ACC112 (cell line): ENCODE measurements around the gene HOXA5.
A peak's percentile ranks its signal among the peaks of the same experiment; 100 is the strongest.

ENCODE experiments used
- H2AFZ ChIP-seq: fragments of 200-600 bp; sonication (generic); one replicate; pipeline ENCODE4 v1.6.0; 2017; ENCODE audit warnings: antibody characterized with exemption, low read length; ENCODE audit not compliant: unreplicated experiment
- H3K27ac ChIP-seq: fragments of 200-600 bp; sonication (generic); 2 replicates; pipeline ENCODE4 v1.5.1; 2014; ENCODE audit warnings: low read depth, mild to moderate bottlenecking, antibody characterized with exemption, low read length, moderate library complexity
- H3K27me3 ChIP-seq: fragments of 200-600 bp; sonication (generic); 2 replicates; pipeline ENCODE4 v1.6.1; 2014; ENCODE audit warnings: mild to moderate bottlenecking, antibody characterized with exemption, low read length, moderate library complexity, mixed read lengths; ENCODE audit not compliant: insufficient read depth
- H3K36me3 ChIP-seq: fragments of 200-600 bp; sonication (generic); 2 replicates; pipeline ENCODE4 v1.6.1; 2016; ENCODE audit warnings: mild to moderate bottlenecking, antibody characterized with exemption, low read length, moderate library complexity, mixed read lengths; ENCODE audit not compliant: insufficient read depth
- H3K4me1 ChIP-seq: fragments of 200-600 bp; sonication (generic); one replicate; pipeline ENCODE4 v1.6.1; 2016; ENCODE audit warnings: low read length, mixed read lengths; ENCODE audit not compliant: insufficient read depth, unreplicated experiment, control insufficient read depth
- H3K4me3 ChIP-seq: fragments of 200-600 bp; sonication (generic); 2 replicates; pipeline ENCODE4 v1.5.1; 2014; ENCODE audit warnings: mild to moderate bottlenecking, low read depth, low read length
- H3K79me2 ChIP-seq: fragments of 200-600 bp; sonication (generic); one replicate; pipeline ENCODE4 v1.6.0; 2016; ENCODE audit warnings: low read length; ENCODE audit not compliant: control insufficient read depth, unreplicated experiment, insufficient read depth

The HOXA5 gene

GRCh38 chr7:27167916-27168264, 24.4 kb upstream of the HOXA5 start:
- no peaks in the 10 kb centered on the region for H3K4me1 ChIP-seq
- H3K27me3 ChIP-seq, result peaks cover 99% of the 10 kb centered on the region
- no peaks in the 10 kb centered on the region for H3K36me3 ChIP-seq
- no peak overlapping the region for H3K27ac ChIP-seq
- no peak overlapping the region for H2AFZ ChIP-seq
- no peaks in the 10 kb centered on the region for H3K79me2 ChIP-seq
- no peak overlapping the region for H3K4me3 ChIP-seq

GRCh38 chr7:27166531-27167505, 23.3 kb upstream of the HOXA5 start:
- Histone ChIP-seq H3K27ac (no peak overlapping the region), H2AFZ (no peak overlapping the region), H3K79me2 (no peaks in the 10 kb centered on the region), H3K36me3 (no peaks in the 10 kb centered on the region), H3K4me1 (no peaks in the 10 kb centered on the region), H3K27me3 (peaks cover 99% of the 10 kb centered on the region), H3K4me3 (no peak overlapping the region)

GRCh38 chr7:27165996-27166530, 22.6 kb upstream of the HOXA5 start:
- Histone ChIP-seq H3K79me2 (no peaks in the 10 kb centered on the region), H3K4me1 (no peaks in the 10 kb centered on the region), H2AFZ (no peak overlapping the region), H3K4me3 (no peak overlapping the region), H3K36me3 (no peaks in the 10 kb centered on the region), H3K27ac (no peak overlapping the region), H3K27me3 (peaks cover 97% of the 10 kb centered on the region)

GRCh38 chr7:27165089-27165995, 21.9 kb upstream of the HOXA5 start, which contains the start of gene HOXA9:
Gene HOXA9 (minus strand): TSS chr7:27165537. CDS start chr7:27165457, 80 bp downstream.
- no peaks in the 10 kb centered on the region for H3K79me2 ChIP-seq
- H3K27me3 ChIP-seq, result peaks cover 95% of the 10 kb centered on the region
- no peaks in the 10 kb centered on the region for H3K4me1 ChIP-seq
- H3K27ac ChIP-seq, result no peak within 1 kb of the TSS
- H2AFZ ChIP-seq, result peak within 1 kb of the TSS; percentile 4
- H3K4me3 ChIP-seq, result no peak within 1 kb of the TSS
- H3K36me3 ChIP-seq, result no peaks in the 10 kb centered on the region

GRCh38 chr7:27164367-27165088, 21.0 kb upstream of the HOXA5 start:
- H3K27ac ChIP-seq, result no peak overlapping the region
- H2AFZ ChIP-seq, result peak overlapping the region; percentile 4
- no peaks in the 10 kb centered on the region for H3K79me2 ChIP-seq
- no peak overlapping the region for H3K4me3 ChIP-seq
- no peaks in the 10 kb centered on the region for H3K36me3 ChIP-seq
- H3K4me1 ChIP-seq, result no peaks in the 10 kb centered on the region
- peaks cover 95% of the 10 kb centered on the region for H3K27me3 ChIP-seq

GRCh38 chr7:27164045-27164366, 20.5 kb upstream of the HOXA5 start:
- no peak overlapping the region for H2AFZ ChIP-seq
- no peaks in the 10 kb centered on the region for H3K36me3 ChIP-seq
- H3K79me2 ChIP-seq, result no peaks in the 10 kb centered on the region
- H3K4me1 ChIP-seq, result no peaks in the 10 kb centered on the region
- no peak overlapping the region for H3K27ac ChIP-seq
- peaks cover 95% of the 10 kb centered on the region for H3K27me3 ChIP-seq
- H3K4me3 ChIP-seq, result no peak overlapping the region

- H3K4me3 ChIP-seq, result no peak overlapping the region
- no peak overlapping the region for H2AFZ ChIP-seq
- no peaks in the 10 kb centered on the region for H3K79me2 ChIP-seq
- H3K27me3 ChIP-seq, result peaks cover 95% of the 10 kb centered on the region
- H3K27ac ChIP-seq, result no peak overlapping the region
- H3K4me1 ChIP-seq, result no peaks in the 10 kb centered on the region
- no peaks in the 10 kb centered on the region for H3K36me3 ChIP-seq
Measured at GRCh38 chr7:27163288-27164044, 20.0 kb upstream of the HOXA5 start.

- Histone ChIP-seq H3K79me2 (no peaks in the 10 kb centered on the region), H3K4me3 (no peak overlapping the region), H3K27ac (no peak overlapping the region), H3K36me3 (no peaks in the 10 kb centered on the region), H3K27me3 (peaks cover 95% of the 10 kb centered on the region), H2AFZ (no peak overlapping the region), H3K4me1 (no peaks in the 10 kb centered on the region)
Measured at GRCh38 chr7:27162561-27163287, 19.2 kb upstream of the HOXA5 start.

- Histone ChIP-seq H3K27me3 (peaks cover 95% of the 10 kb centered on the region), H3K27ac (no peak overlapping the region), H3K36me3 (no peaks in the 10 kb centered on the region), H3K4me3 (no peak overlapping the region), H2AFZ (no peak overlapping the region), H3K79me2 (no peaks in the 10 kb centered on the region), H3K4me1 (no peaks in the 10 kb centered on the region)
Measured at GRCh38 chr7:27161721-27162560, 18.5 kb upstream of the HOXA5 start.
